HepG2 (cell line): Measurements from ENCODE around the gene SAMD8.
"Not testable (repeated sequence)": the region's sequence is repeated elsewhere in the genome, so short reads cannot be mapped to it uniquely, and the experiment has no call there.

Source experiments
- CCAR2 ChIP-seq: fragments of 200-400 bp; formaldehyde crosslinking; optimal IDR thresholded peaks from 2 replicates; pipeline ENCODE3; 2018; ENCODE audit warnings: low read depth, mild to moderate bottlenecking, low read length, moderate library complexity
- CEBPB ChIP-seq: IDR thresholded peaks from 2 replicates; pipeline ENCODE4 v1.6.1; 2011; ENCODE audit warnings: low read depth, low read length, improper control_type of control experiment, borderline replicate concordance
- CTCF ChIP-seq: sonication (generic); formaldehyde crosslinking; IDR thresholded peaks from 2 replicates; pipeline ENCODE4 v1.5.0; 2020; ENCODE audit warnings: mild to moderate bottlenecking, missing genetic modification reagents, moderate library complexity
- KLF13 ChIP-seq: sonication (generic); formaldehyde crosslinking; IDR thresholded peaks from 2 replicates; pipeline ENCODE4 v1.4.0; 2020; ENCODE audit warnings: mild to moderate bottlenecking, missing genetic modification reagents
- NFYB ChIP-seq: sonication (generic); formaldehyde crosslinking; IDR thresholded peaks from 2 replicates; pipeline ENCODE4 v1.4.0; 2020; ENCODE audit warnings: missing genetic modification reagents
- RFX5 ChIP-seq: IDR thresholded peaks from 2 replicates; pipeline ENCODE4 v1.6.1; 2011; ENCODE audit warnings: low read depth, low read length, improper control_type of control experiment

- TF ChIP-seq KLF13 (CRISPR knock-in tag); NFYB; CEBPB; RFX5; CCAR2; CTCF: not testable (repeated sequence)
Observed at GRCh38 chr10:75116941-75117775, 5.7 kb downstream of the SAMD8 start.
